ENCODE measurements around the gene TESMIN.

TESMIN gene

GRCh38 chr11:68660066-68660810 lies 91.1 kb downstream of the TESMIN start:
- DNase-seq (ENCODE audit: low read depth), result no peak

- DNase-seq (ENCODE audit: low read depth), result no peak
Observed at GRCh38 chr11:68659158-68659921, 92.0 kb downstream of the TESMIN start.

- no peak for DNase-seq (ENCODE audit: low read depth)
Observed at GRCh38 chr11:68658661-68659060, 92.7 kb downstream of the TESMIN start.

- no peak for DNase-seq (ENCODE audit: low read depth)
Observed at GRCh38 chr11:68658097-68658496, 93.2 kb downstream of the TESMIN start.

Measured in activated T-helper 9 cell treated with anti-CD3 and anti-CD28 coated beads, Interleukin-2, amount 50 U/mL, for 16 hours (primary cell).